GM18909 (cell line): ENCODE measurements around the gene ST6GAL1.

Experiments
- ATAC-seq: cut with Tn5 transposase; IDR thresholded peaks from one replicate; pipeline ENCODE4 v1.9.1; 2021; ENCODE audit warnings: mild to moderate bottlenecking; ENCODE audit not compliant: unreplicated experiment, poor library complexity

Gene ST6GAL1

DNA sequence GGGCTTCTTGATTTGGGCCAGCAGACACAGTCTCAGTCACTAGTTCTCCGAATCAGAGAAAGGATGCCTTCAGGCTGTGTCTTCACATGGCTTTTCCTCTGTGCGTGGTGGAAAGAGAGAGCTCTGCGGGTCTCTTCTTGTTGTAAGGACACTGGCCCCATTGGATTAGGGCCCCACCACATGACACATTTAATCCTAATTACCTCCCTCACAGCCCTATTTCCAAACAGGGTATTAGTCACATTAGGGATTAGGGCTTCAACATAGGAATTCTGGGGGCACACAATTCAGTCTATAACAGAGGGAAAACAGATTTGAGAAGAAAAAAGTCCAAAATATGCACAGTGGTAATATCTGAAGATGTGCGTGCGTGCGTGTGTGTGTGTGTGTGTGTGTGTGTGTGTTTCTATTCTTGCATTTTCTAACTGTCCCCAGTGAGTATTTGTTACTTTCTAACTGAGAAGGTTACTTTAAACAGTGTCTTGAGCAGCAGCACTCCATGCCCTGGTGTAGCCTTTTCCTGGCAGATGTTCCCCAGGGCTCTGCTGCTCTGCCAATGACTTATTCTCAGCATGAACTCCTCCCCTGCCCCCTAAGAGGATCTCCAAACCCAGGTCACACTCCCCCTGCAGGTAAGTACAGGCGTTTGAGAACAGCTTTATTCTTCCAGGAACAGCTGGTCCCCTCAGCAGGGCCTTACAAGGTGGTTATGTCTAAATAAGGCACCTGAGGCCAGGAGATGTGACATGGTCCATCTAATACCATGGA is 136.1 kb downstream of the ST6GAL1 start:
- ATAC-seq, result peak; percentile 45

GRCh38 chr3:187068787-187069186 is 138.5 kb downstream of the ST6GAL1 start:
- ATAC-seq, result no peak

DNA sequence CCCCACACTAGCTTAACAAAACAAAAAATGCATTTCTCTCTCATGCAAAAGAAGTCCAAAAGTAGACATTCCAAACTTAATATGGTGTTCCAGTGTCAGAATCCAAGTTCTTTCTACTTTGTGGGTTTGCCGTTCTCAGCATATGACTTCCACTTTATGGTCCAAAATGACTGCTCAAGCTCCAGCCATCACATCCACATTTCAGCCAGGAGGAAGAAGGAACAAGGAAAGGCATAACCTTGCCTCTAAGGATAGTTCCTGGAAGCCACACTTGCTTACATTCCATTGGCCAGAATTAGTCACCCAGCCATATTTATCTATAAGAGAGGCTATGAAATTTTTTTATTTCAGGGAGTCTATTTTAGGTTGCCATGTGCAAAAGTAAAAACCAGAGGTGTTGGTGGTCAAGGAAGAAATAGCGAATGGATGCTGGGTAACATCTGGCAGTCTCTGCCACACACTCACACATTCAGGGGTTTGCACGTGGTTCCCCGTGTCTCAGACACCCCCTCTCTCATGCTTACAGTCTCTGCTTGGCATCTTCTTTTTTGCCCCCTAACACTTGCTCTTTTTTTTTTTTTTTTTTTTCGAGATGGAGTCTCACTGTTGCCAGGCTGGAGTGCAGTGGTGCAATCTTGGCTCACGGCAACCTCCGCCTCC is 139.7 kb downstream of the ST6GAL1 start:
- ATAC-seq, result no peak

GRCh38 chr3:187072102-187072501 is 141.8 kb downstream of the ST6GAL1 start:
- no peak for ATAC-seq

DNA sequence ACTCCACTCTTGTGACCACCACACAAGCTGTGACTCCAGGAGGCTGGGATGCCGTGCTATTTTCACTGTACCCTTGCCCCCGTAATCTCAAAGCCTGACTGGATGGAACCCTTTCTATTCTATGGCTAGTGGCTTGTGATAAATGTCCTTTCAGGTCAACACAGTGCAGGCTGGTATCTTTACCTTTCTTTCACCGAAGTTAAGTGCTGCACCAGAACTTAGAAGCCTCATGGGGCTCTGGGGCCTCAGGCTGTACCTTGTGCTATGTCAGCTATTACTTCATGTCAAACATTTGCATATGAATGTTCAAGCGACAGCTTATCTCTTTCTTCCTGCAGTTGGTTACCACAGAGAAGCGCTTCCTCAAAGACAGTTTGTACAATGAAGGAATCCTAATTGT is 142.2 kb downstream of the ST6GAL1 start:
- ATAC-seq, result no peak

DNA sequence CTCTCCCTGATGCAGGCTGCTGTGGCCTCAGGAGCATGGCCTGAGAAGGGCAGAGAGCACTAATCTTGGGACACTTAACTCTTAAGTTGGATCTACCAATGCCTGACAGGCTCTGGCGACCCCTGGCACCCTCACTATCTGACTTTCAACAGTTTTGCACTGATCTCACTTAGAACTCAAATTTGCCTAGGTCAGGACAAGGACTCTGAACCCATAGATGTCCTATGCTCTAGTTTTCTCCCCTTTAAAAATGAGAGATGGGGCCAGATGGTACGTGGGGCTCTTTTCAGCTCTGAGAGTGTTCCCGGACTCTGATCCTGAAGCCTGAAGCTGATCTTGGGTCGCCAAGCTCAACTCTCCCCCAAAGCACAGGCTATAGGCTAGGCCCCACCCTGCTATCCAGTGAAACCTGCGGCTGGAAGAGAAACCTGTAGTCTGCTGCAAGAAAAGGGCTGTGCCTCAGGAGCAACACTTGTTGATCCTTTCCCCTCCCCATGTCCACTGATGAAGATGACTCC is 143.3 kb downstream of the ST6GAL1 start:
- ATAC-seq, result no peak

- no peak for ATAC-seq
Measured at GRCh38 chr3:187074846-187075245, 144.5 kb downstream of the ST6GAL1 start.

- ATAC-seq, result no peak
Measured at GRCh38 chr3:187076297-187076696, 146.0 kb downstream of the ST6GAL1 start.

DNA sequence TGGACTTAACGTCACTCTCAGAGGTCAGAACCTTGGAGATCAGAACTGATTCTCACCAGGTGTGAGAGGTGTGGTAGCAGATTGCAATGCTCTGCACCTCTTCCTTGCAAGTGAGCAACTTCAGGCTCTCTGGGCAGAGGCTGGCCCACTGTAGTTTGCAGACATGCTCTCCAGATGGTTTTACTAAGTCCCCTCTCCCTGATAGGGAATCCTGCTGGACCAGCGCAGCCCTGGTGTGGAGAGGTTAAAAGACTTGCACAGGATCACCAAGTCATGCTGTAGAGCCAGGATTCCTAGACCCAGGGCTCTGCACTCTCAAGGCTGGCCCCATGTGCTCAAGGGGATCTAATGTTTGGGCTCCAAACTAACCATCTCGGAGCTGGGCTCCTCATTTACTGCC is 146.8 kb downstream of the ST6GAL1 start:
- ATAC-seq, result no peak

DNA sequence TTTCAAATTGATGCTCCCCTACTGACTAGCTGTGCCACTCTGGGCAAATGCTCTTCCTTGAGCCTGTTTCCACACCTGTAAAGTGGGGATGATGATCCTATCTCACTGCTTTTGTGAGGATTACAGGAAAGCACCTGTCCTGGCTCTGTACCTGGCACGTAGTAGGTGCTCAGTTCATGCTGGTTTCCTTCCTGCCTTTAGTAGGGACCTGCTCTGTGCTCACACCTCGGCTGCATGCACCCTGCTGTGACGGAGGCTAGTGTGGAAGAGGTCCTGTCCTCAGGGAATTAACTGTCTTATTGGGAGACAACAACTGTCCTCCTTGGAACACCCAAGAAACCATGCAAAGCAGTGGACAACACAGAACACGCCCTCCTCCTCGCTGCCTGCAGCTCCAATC is 147.2 kb downstream of the ST6GAL1 start:
- ATAC-seq, result no peak

DNA sequence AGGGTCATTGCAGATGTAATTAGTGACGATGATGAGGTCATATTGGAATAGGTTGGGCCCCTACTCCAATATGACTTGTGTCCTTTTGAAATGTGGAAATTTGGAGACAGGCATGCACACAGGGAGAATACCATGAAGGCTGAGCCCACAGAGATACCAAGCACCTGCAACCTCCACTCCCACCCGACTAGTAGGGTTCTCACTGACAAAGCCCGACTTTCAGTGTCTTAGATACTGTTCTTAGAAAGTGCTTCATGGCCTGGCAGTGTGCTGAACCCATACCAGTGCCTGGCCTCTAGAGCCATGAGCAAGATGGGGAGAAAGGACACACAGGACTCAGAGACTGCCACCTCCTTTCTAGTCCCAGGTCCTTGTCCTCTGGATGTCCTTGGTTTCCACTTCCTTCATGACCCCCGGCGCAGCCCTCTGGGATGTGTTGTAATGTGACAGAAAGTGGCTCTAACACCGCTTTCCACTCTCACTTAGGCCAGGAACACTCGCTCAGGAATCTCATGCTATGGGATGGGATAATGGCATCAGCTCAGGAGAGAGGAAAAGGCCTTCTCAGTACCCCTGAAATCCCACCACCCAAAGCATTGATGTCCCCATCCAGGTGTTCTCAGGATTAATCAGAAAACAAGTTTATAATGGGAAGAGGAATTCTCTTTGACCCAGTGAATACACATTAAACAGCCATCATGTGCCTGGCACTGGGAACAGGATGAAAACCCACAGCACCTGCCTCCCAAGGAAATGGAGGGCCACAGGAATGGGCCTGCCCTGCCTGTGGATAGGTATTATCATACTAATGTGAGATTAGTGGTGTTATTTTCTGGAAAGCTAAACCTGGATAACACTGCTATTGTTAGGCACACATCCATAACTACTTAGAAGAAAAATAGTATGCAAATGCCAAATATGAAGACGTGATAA is 149.0 kb downstream of the ST6GAL1 start:
- ATAC-seq, result no peak

GRCh38 chr3:187080799-187081450 is 150.6 kb downstream of the ST6GAL1 start:
- no peak for ATAC-seq

GRCh38 chr3:187082758-187083375 is 152.5 kb downstream of the ST6GAL1 start:
- no peak for ATAC-seq

DNA sequence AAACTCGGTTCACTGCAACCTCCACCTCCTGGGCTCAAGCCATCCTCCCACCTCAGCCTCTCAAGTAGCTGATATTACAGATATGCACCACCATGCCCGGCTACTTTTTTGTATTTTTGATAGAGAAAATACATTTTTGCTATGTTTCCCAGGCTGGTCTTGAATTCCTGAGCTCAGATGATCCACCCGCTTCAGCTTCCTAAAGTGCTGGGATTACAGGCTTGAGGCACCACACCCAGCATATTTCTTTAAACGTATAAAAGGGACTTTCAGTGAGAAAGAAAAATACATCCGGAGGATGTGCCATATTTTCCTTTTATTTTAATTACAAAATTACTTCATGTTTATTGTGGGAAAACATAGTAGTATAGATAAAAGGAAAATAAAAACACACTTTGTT is 153.8 kb downstream of the ST6GAL1 start:
- no peak for ATAC-seq

GRCh38 chr3:187084580-187084979 is 154.3 kb downstream of the ST6GAL1 start:
- ATAC-seq, result no peak

DNA sequence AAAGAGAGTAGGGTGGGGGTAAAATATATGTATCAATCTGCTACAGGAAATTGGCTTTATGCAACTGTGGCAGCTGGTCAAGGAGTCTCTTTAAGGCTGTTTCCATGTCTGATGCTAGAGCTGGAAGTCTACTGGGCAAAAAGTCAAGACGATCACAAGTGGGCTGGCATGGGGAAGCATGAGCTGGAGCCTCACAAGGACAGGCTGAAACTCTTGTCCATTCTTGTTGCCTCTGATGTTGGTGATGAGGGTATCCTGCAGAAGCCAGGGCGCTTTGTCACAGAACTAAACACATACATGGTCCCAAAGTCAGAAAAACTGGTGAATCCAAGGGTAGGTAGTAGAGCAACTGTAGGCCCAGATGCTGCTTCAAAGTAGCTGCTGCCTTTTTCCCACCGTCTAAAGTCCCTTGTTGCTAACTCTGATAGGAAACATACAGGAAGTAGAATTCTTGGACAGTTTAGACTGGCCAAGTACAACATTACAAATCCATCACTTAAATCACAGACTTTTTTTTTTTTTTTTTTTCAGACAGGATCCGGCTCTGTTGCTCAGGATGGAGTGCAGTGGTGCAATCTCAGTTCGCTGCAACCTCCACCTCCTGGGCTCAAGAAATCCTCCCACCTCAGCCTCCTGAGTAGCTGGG is 154.8 kb downstream of the ST6GAL1 start:
- ATAC-seq, result no peak

DNA sequence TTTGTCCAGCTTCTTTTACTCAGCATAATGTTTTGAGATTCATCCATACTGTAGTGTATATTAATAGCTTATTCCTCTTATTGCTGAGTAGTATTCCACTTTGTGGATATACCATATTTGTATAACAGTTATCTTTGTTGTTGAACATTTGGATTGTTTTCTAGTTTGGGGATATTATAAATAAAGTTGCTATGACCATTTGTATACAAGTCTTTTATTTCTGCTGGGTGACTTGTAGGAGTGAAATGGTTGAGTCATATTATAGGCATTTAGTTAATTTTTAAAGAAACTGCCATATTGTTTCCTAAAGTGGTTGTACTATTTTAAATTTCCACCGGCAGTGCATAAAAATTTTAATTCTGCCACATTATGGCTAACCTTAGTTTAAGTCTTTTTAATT is 155.6 kb downstream of the ST6GAL1 start:
- no peak for ATAC-seq

DNA sequence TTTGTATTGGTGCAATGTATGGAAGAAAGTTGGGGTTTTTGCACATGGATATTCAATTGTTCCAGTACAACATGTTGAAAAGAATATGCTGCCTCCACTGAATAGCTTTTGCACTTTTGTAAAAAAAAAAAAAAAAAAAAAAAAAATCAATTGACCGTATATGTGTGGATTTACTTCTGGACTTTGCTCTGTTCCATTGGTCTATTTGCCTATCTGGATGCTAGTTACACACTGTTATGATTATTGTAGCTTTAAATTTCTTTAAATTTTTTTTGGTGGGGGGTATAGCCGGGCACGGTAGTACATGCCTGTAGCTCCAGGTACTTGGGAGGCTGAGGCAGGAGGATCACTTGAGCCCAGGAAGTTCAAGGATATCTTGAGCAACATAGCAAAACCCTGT is 156.5 kb downstream of the ST6GAL1 start:
- ATAC-seq, result no peak

DNA sequence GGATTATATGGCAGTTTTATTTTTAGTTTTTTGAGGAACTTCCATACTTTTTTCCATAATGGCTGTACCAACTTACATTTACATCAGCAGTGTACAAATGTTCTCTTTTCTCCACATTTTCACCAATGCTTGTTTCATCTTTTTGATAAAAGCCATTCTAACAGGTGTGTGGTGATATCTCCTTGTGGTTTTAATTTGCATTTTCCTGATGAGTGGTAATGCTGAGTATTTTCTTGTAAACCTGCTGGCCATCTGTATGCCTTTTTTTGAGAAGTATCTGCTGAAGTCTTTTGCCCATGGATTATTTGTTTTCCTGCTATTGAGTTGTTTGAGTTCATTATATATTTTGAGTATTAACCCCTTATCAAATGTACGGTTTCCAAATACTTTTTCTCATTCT is 158.4 kb downstream of the ST6GAL1 start:
- no peak for ATAC-seq
